H9 (cell line): ENCODE results near the gene PRUNE2. TPM values are rescaled to one million over a fixed set of nuclear protein-coding genes. Genes with fewer than 3 reads are reported as not detected.

Experiments
- DNase-seq: peaks from one replicate; pipeline ENCODE4 v3.0.0-alpha.2; 2017
- H2AFZ ChIP-seq: one replicate; pipeline ENCODE4 v1.6.1; 2013; ENCODE audit warnings: mild to moderate bottlenecking, low read length, control low read depth, moderate library complexity
- H2AK5ac ChIP-seq: 2 replicates; pipeline ENCODE4 v1.6.1; 2013; ENCODE audit warnings: low read length, control low read depth, mixed read lengths; ENCODE audit not compliant: insufficient read length
- H2BK120ac ChIP-seq: one replicate; pipeline ENCODE4 v1.6.1; 2013; ENCODE audit warnings: low read depth, mild to moderate bottlenecking, low read length, control low read depth, inconsistent platforms; ENCODE audit not compliant: poor library complexity, severe bottlenecking
- H2BK12ac ChIP-seq: 2 replicates; pipeline ENCODE4 v1.6.1; 2013; ENCODE audit warnings: low read length, control low read depth, mixed read lengths, low read depth; ENCODE audit not compliant: insufficient read length
- H2BK15ac ChIP-seq: 2 replicates; pipeline ENCODE4 v1.6.1; 2013; ENCODE audit warnings: low read depth, low read length, control low read depth
- H2BK20ac ChIP-seq: one replicate; pipeline ENCODE4 v1.6.1; 2013; ENCODE audit warnings: low read depth, mild to moderate bottlenecking, low read length, control low read depth, inconsistent platforms; ENCODE audit not compliant: poor library complexity, severe bottlenecking
- H2BK5ac ChIP-seq: 2 replicates; pipeline ENCODE4 v1.6.1; 2013; ENCODE audit warnings: low read length, control low read depth, mixed read lengths; ENCODE audit not compliant: insufficient read length
- H3K14ac ChIP-seq: 2 replicates; pipeline ENCODE4 v1.6.1; 2013; ENCODE audit warnings: low read length, control low read depth; ENCODE audit not compliant: insufficient read depth
- H3K18ac ChIP-seq: 2 replicates; pipeline ENCODE4 v1.6.1; 2013; ENCODE audit warnings: low read depth, mild to moderate bottlenecking, mixed read lengths, low read length, control low read depth; ENCODE audit not compliant: insufficient read length
- H3K23ac ChIP-seq: 2 replicates; pipeline ENCODE4 v1.6.1; 2013; ENCODE audit warnings: low read length, control low read depth, mixed read lengths, low read depth; ENCODE audit not compliant: insufficient read length
- H3K23me2 ChIP-seq: 2 replicates; pipeline ENCODE4 v1.6.1; 2013; ENCODE audit warnings: low read depth, mild to moderate bottlenecking, mixed read lengths, low read length, control low read depth; ENCODE audit not compliant: insufficient read length, poor library complexity, severe bottlenecking
- H3K27ac ChIP-seq: 2 replicates; pipeline ENCODE4 v1.5.1; 2013; ENCODE audit warnings: low read length, control low read depth, mixed read lengths, low read depth; ENCODE audit not compliant: insufficient read length
- H3K27me3 ChIP-seq: 2 replicates; pipeline ENCODE4 v1.6.1; 2013; ENCODE audit warnings: low read length, control low read depth, inconsistent platforms; ENCODE audit not compliant: insufficient read depth
- H3K4ac ChIP-seq: 2 replicates; pipeline ENCODE4 v1.6.1; 2013; ENCODE audit warnings: low read depth, mild to moderate bottlenecking, control low read depth, inconsistent platforms, low read length, moderate library complexity
- H3K4me1 ChIP-seq: 2 replicates; pipeline ENCODE4 v1.6.1; 2013; ENCODE audit warnings: low read length, control low read depth, inconsistent platforms; ENCODE audit not compliant: insufficient read depth
- H3K4me2 ChIP-seq: 2 replicates; pipeline ENCODE4 v1.6.1; 2013; ENCODE audit warnings: low read length, control low read depth, mixed read lengths; ENCODE audit not compliant: insufficient read length, insufficient read depth
- H3K56ac ChIP-seq: 2 replicates; pipeline ENCODE4 v1.6.1; 2013; ENCODE audit warnings: low read depth, mild to moderate bottlenecking, mixed read lengths, low read length, control low read depth; ENCODE audit not compliant: insufficient read length
- H3K79me1 ChIP-seq: 2 replicates; pipeline ENCODE4 v1.6.1; 2013; ENCODE audit warnings: low read depth, mild to moderate bottlenecking, moderate library complexity, low read length, control low read depth, inconsistent platforms; ENCODE audit not compliant: insufficient read depth, poor library complexity, severe bottlenecking
- H3K79me2 ChIP-seq: 2 replicates; pipeline ENCODE4 v1.6.1; 2013; ENCODE audit warnings: low read length, control low read depth, inconsistent platforms; ENCODE audit not compliant: insufficient read depth
- H3K9ac ChIP-seq: 2 replicates; pipeline ENCODE4 v1.6.1; 2013; ENCODE audit warnings: low read length, control low read depth, mixed read lengths; ENCODE audit not compliant: insufficient read length; ENCODE audit errors: extremely low read depth
- H3K9me3 ChIP-seq: one replicate; pipeline ENCODE4 v1.6.1; 2013; ENCODE audit warnings: low read depth, low read length, inconsistent platforms; ENCODE audit not compliant: control insufficient read depth
- H3T11ph ChIP-seq: one replicate; pipeline ENCODE4 v1.6.1; 2013; ENCODE audit warnings: mild to moderate bottlenecking, low read length, control low read depth, inconsistent platforms
- H4K20me1 ChIP-seq: one replicate; pipeline ENCODE4 v1.6.1; 2013; ENCODE audit not compliant: control insufficient read depth, insufficient read length, insufficient read depth
- H4K5ac ChIP-seq: 2 replicates; pipeline ENCODE4 v1.6.1; 2013; ENCODE audit warnings: low read depth, mild to moderate bottlenecking, mixed read lengths, low read length, control low read depth; ENCODE audit not compliant: insufficient read length
- H4K8ac ChIP-seq: replicated peaks from 2 replicates; pipeline ENCODE4 v1.6.1; 2013; ENCODE audit warnings: low read length, control low read depth, mixed read lengths, low read depth; ENCODE audit not compliant: insufficient read length
- H4K91ac ChIP-seq: 2 replicates; pipeline ENCODE4 v1.6.1; 2013; ENCODE audit warnings: low read depth, mild to moderate bottlenecking, moderate library complexity, mixed read lengths, low read length, control low read depth; ENCODE audit not compliant: insufficient read length
- H3K27ac Mint-ChIP-seq, 3 experiments: 2 replicates in 2 of 3; 3 replicates in 1 of 3; pipeline ENCODE4 v1.8.0; 2020 to 2021; ENCODE audit warnings: mixed read lengths in 3 of 3, mild to moderate bottlenecking in 1 of 3, moderate library complexity in 1 of 3
- H3K27me3 Mint-ChIP-seq: 2 replicates; pipeline ENCODE4 v1.8.0; 2021; ENCODE audit warnings: low read depth, mild to moderate bottlenecking, moderate library complexity, mixed read lengths
- H3K36me3 Mint-ChIP-seq, 3 experiments: 2 replicates in 2 of 3; 3 replicates in 1 of 3; pipeline ENCODE4 v1.8.0; 2020 to 2021; ENCODE audit warnings: low read depth in 3 of 3, mixed read lengths in 3 of 3; ENCODE audit not compliant: insufficient read depth in 1 of 3
- H3K4me1 Mint-ChIP-seq, 2 experiments: 2 replicates each; pipeline ENCODE4 v1.8.0; 2020; ENCODE audit warnings: mixed read lengths in 2 of 2
- H3K4me3 Mint-ChIP-seq, 2 experiments: 2 replicates in 1 of 2; 3 replicates in 1 of 2; pipeline ENCODE4 v1.8.0; 2020 to 2021; ENCODE audit warnings: mild to moderate bottlenecking in 2 of 2, mixed read lengths in 2 of 2, moderate library complexity in 1 of 2
- H3K9me3 Mint-ChIP-seq, 2 experiments: 2 replicates in 1 of 2; 3 replicates in 1 of 2; pipeline ENCODE4 v1.8.0; 2020; ENCODE audit warnings: mild to moderate bottlenecking in 2 of 2, mixed read lengths in 2 of 2, moderate library complexity in 1 of 2
- CTCF ChIP-seq: fragments of 200-600 bp; sonication (generic); conservative IDR thresholded peaks from 3 replicates; pipeline ENCODE4 v1.8.0; 2021; ENCODE audit warnings: antibody characterized with exemption, mild to moderate bottlenecking
- WGBS: extraction: QIAGEN DNeasy Blood & Tissue Kit; methylation state at CpG from one replicate; pipeline ENCODE4 v1.1.7; 2013; ENCODE audit warnings: missing lambda C conversion rate, low lambda C conversion rate, mixed read lengths; ENCODE audit not compliant: insufficient read length; ENCODE audit errors: extremely low coverage; 5-methylcytosine and 5-hydroxymethylcytosine counted together
- total RNA-seq: library from RNA; stranded (reverse); gene quantifications from 2 replicates; pipeline ENCODE4 v1.2.1, GENCODE V29; 2021

PRUNE2 gene
- total RNA-seq, 1 experiment from 2014 or later, result 12.1 TPM

GRCh38 chr9:76667521-76667957 is 238.4 kb downstream of the PRUNE2 start:
- no peaks in the 10 kb centered on the region for H3K9me3 ChIP-seq
- no peak overlapping the region for H3K23ac ChIP-seq
- H3K4ac ChIP-seq, result no peak overlapping the region
- no peak overlapping the region for H3K9ac ChIP-seq
- H2BK5ac ChIP-seq, result no peak overlapping the region
- no CpG with 5 or more reads among the region's 1 CpG for WGBS
- peaks cover 4% of the 10 kb centered on the region; the same call in 1 of the 2 replicates for H3K4me1 ChIP-seq
- no peak for TF ChIP-seq CTCF
- H3K4me3 Mint-ChIP-seq, result no peak overlapping the region
- H3K27me3 Mint-ChIP-seq, result no peaks in the 10 kb centered on the region
- H4K8ac ChIP-seq, result no peak overlapping the region
- no peak overlapping the region for H2BK15ac ChIP-seq
- no peak for DNase-seq
- no peaks in the 10 kb centered on the region for H4K20me1 ChIP-seq
- no peak overlapping the region for H2AFZ ChIP-seq
- H2BK12ac ChIP-seq, result no peak overlapping the region
- H3K27ac Mint-ChIP-seq, result no peak overlapping the region; a peak in 1 of 7 replicates
- H3K4me1 Mint-ChIP-seq, result peaks cover 8 to 9% of the 10 kb centered on the region in 2 experiments
- H3K4me2 ChIP-seq, result no peak overlapping the region
- H3K14ac ChIP-seq, result no peak overlapping the region
- no peak overlapping the region for H4K91ac ChIP-seq
- H3K23me2 ChIP-seq, result no peaks in the 10 kb centered on the region
- H3T11ph ChIP-seq, result no peak overlapping the region
- no peaks in the 10 kb centered on the region for H3K27me3 ChIP-seq
- H4K5ac ChIP-seq, result no peak overlapping the region
- H3K18ac ChIP-seq, result no peak overlapping the region
- H3K9me3 Mint-ChIP-seq, result peaks cover 11 to 14% of the 10 kb centered on the region in 2 experiments; a peak in 4 of 5 replicates
- peaks cover 4 to 13% (median 12%) of the 10 kb centered on the region in 3 experiments; a peak in 6 of 7 replicates for H3K36me3 Mint-ChIP-seq
- H2AK5ac ChIP-seq, result no peak overlapping the region
- no peak overlapping the region for H2BK120ac ChIP-seq
- no peak overlapping the region for H3K27ac ChIP-seq
- H3K79me1 ChIP-seq, result no peaks in the 10 kb centered on the region
- no peak overlapping the region for H3K56ac ChIP-seq
- no peaks in the 10 kb centered on the region for H3K79me2 ChIP-seq
- H2BK20ac ChIP-seq, result no peak overlapping the region
